Vagina (tissue), 2 donors: Measurements from ENCODE around the gene CHRM5.

Source experiments
- POLR2A ChIP-seq, 2 donors: fragments of 450-650 bp; IDR thresholded peaks; one replicate each; pipeline ENCODE4 v1.6.1; 2017; ENCODE audit warnings: antibody characterized with exemption in 2 of 2, mild to moderate bottlenecking in 2 of 2, moderate library complexity in 2 of 2
- TF ChIP-seq, protein P1 (sequence below), 3 experiments: fragments of 450-650 bp in 2 of 3; fragments of 200-600 bp in 1 of 3; sonication (generic) in 1 of 3; IDR thresholded peaks; one replicate each; pipeline ENCODE4 v1.5.1; 2017 to 2019; ENCODE audit warnings: antibody characterized with exemption in 3 of 3, mild to moderate bottlenecking in 2 of 3, moderate library complexity in 2 of 3

DNA sequence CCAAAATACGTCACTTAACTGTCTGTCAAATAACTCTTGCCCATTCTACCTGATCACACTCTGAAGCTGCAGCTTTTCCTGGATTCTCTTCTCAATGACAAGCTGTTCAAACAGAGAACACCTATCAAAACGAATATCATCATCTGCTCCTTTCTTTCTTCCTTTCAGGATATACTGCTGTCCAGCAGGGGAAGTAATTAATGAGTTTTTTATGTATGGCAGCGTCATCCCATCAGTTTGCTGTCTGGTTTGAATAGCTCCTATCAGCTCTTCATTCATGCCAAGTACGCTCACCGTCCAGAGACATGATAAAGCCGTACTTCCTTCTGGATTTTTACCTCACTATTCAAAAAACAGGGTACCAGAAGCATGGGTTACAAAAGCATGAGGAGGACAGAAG, at the start of gene CHRM5:
- TF ChIP-seq, protein P1, sequence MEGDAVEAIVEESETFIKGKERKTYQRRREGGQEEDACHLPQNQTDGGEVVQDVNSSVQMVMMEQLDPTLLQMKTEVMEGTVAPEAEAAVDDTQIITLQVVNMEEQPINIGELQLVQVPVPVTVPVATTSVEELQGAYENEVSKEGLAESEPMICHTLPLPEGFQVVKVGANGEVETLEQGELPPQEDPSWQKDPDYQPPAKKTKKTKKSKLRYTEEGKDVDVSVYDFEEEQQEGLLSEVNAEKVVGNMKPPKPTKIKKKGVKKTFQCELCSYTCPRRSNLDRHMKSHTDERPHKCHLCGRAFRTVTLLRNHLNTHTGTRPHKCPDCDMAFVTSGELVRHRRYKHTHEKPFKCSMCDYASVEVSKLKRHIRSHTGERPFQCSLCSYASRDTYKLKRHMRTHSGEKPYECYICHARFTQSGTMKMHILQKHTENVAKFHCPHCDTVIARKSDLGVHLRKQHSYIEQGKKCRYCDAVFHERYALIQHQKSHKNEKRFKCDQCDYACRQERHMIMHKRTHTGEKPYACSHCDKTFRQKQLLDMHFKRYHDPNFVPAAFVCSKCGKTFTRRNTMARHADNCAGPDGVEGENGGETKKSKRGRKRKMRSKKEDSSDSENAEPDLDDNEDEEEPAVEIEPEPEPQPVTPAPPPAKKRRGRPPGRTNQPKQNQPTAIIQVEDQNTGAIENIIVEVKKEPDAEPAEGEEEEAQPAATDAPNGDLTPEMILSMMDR (IDR thresholded peaks at IDR 0.05), result no peak
- no peak for TF ChIP-seq POLR2A (IDR thresholded peaks at IDR 0.05)
